CD4-positive, alpha-beta T cell treated with Interleukin-15 for 1 hour (primary cell): ENCODE results near the gene MROH2A.

Experiments used
- DNase-seq: peaks from one replicate; pipeline ENCODE4 v3.0.0-alpha.2; 2020

MROH2A gene

DNA sequence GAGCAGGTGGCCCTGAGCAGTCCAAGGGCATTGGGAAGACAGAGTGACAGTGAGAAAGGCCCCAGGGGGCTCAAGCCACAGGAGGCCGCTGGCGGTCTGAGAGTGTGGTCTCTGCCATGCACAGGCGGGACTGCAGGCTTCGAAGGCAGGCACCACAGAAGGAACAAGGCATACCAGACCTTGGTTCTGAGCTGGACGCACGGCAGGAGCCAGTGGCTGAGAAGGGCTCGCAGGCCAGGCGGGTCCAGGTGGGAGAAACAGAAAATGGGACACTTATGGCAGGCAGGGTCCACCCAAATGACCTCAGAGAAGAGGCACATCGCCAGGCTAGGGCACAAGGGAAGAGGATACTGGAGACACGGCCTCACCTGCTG, 61.3 kb downstream of the MROH2A start:
- DNase-seq: no peak

DNA sequence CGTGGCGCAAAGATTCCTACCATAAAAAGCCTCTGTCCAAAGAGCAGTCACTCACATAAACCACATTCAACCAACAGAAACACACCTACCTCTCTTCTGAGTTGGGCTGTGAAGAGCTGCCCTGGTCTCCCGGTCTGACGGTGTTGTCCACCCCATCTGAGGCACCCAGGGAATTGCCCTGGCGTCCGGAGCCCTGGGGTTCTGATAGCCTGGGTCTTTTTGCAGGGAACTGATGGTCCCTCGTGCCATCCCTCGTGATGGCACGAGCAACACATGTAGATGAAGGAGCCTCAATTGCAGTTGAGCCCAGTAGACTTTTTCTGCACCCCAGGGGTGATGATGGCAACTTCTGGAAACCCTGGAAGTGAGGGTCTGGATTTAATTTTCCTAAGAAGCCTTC, 62.4 kb downstream of the MROH2A start:
- DNase-seq: no peak

DNA sequence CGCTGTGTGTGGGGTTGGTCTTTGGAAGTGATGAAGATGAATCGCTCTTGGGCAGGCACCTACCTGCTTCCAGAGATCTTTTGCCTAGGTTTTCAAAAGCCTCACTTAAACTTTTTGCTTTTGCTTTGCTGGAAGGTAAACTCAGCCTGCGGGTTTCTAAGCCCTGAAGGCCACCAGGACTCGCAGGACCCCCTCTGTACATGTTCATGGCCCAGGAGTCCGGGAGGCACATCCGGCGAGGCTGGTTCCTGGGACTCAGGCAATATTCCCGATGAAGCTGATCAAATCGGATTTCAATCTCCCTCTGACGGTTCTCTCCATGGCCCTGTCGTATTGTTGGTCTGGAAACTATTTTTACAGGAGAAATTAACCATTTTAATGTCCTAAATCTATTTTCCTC, 63.1 kb downstream of the MROH2A start:
- no peak for DNase-seq

DNA sequence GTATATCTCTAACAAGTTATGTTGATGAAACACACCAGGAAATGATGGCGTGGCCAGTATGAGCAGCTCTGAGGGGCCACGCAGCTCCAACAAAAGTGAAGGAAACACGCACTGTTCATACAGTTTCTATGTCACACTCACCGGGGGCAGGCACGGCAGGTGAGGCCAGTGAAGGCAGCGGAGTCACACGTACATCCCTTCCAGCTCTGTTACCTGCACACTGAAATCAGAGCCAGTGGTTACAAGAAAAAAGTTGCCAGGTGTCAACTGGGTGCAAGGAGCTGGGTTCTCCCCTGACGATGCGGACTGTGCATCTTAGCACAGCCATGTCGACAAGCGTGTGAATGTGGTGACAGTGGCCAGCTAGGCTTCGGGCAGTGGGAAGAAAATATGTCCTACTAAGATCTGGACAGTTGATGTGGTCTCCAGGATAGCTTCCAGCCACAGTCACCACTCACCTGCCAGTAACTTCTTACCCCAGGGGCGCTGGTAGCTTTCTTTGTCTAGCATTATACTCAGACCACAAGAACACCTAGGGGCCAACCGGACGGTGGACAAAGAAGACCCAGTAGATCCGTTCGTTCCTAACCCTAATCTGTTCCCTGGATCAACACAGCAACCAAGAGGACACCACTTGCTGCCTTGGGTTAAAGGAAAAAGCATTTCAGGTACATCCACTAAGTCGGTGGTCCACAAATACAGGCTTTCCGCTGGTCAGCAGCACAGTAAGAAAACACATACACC, 66.1 kb downstream of the MROH2A start:
- DNase-seq: no peak

DNA sequence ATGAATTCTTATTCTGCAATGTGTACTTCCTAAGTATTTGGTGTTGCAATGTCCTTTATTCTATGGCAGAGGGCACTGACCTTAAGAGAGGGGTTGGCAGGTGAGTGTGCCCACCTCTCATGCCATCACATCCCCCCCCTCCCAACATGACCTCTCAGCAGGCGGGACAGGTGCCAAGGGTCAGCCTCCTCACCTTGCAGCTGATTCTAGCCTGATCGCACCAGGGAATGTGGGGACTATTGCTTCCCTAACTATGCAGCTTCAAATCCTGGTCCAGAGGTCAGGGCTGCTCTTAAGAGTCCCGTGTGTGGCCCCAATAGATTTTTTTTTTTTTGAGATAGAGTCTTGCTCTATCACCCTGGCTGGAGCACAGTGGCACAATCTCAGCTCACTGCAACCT, 66.7 kb downstream of the MROH2A start:
- DNase-seq: no peak

DNA sequence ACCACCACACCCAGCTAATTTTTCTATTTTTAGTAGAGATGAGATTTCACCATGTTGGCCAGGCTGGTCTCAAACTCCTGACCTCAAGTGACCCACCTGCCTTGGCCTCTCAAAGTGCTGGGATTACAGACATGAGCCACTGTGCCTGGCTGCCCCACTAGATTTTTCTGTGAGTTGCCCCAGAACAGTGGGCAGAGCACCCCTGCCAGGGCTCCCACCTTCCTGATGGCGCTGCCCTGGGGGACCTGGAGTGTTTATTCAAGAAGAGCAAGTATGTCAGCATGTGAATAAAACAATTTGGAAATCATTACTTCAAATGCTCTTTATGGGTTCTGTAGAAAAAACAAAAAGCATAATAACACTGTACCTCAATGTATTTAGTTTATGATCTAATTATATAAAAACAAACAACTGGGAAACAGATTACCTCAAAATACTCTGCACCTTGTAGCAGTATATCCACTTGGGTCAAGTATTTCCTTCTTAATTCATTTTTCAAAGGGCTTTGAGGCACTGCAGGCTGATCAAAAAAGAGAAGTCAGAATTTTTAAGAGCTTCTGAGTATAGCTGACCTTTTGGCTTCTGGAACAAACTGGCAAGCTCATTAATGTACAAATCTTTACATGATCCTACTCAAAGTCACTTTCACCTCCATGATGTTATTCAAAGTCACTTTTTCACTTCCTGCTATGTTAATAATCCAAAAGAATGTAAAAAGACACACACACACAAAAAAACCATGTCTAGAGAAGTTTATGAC, 67.4 kb downstream of the MROH2A start:
- no peak for DNase-seq

DNA sequence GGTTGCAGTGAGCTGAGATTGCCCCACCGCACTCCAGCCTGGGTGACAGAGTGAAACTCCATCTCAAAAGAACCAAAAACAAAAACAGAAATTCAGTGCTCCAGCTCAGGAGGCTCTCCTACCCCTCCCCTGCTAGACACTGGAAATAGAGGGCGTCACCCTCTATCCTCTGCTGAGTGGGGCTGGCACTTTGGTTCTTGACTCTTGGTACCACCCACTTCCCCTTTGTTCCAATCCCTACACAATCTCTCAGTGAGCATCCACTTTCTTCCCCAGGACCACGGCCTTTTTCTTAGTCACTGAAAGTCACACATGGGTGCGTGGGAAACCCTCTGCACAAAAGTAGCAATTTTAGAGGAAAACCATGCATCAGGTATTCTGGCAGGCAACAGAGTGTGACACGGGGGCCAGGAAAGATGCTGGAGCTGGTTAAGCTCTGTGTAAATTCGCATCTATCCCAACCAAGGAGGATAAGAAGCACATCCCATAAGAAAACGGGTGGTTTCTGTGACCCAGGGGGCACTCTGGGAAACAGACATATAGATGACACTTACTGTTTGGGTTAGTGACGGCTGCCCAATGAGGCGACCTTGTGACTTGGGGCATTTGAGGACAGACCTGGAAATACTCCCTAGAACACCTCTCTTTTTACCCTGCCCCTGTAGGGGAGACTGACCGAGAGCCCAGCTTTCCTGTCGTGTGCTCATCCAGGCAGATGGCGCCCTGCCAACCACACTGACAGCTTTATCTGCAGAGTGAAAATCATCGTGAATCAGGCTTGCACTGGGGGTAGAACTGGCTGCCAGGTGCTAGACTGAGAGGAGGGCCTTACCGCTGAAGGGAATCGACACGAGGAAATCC, 68.5 kb downstream of the MROH2A start:
- DNase-seq: no peak

DNA sequence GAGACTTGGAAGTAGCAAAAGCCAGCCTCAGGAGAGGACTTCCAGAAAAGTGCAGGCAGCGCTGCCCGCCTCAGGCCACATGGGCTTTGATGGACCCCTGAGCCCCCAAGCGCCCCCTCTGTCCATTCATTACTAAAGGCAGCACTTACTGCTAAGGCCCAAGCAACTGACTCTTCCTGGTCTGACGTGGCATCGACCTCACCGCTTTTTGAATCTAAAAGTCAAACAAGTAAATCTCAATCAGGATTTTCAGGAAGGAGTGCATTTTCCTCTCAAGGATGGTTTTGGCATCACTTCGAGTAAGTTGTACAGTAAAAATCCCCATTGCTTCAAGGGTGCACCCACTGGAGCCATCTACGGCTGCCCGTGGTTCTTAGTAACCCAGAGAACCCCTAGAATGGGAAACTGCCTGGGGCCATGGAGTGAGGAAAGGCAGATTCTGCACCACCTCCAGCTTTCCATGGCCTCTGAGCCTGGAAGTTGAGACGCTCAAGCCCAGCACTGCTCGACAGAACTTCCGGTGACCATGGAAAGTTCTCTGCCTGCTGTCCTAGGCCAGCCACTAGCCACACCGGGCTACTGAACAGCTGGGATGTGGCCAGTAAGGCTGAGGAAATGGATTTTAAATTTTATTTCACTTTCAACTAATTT, 69.2 kb downstream of the MROH2A start:
- no peak for DNase-seq

DNA sequence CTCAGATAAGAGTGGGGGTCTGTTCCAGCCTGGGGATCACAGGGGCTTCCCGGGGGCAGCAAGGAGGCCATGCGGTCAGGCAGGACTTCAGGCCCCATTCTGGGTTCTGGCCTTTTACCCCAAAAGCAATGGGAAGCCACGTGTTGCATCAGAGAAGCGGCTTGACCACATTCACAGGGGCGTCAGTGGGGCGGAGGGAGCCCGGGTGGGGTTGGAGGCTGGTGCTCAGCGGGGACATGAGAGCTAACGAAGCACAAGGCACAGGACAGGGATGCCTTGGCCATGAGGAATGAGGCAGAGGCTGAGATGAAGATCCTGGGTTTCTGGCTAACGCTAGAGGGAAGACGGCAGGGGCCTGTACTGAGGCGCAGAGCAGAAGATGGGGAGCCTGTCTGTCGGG, 70.1 kb downstream of the MROH2A start:
- no peak for DNase-seq

DNA sequence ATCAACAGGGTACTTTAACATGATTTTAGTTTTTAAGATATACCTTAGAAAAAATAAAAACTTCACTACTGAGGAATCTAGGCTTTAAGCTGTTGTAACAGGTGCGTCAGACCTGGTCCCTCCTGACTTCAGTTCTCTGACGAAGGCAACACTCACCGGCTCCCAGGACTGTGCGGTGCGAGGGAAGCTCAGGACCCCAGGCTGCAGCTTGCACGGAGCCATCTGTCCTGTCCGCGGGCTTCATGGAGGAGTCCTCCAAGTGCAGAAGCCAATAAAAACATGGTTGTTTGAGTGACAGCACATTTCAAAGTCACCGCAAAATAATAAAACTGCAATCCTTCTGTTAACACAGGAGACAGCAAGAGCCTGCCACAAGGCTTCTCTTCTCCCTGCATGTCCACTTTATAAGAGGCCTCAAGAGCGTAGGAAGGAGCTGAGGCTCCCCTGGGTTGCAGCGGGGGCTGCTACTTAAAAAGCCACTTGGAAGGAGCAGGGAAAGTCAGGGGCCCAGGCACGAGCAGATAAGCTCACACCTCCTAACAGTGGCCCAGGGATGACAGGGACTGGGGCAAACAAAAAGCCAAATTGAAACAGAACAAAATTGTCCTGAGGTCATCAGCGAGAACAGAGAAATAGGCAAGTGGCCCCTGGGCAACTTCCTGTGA, 71.6 kb downstream of the MROH2A start:
- DNase-seq: no peak

DNA sequence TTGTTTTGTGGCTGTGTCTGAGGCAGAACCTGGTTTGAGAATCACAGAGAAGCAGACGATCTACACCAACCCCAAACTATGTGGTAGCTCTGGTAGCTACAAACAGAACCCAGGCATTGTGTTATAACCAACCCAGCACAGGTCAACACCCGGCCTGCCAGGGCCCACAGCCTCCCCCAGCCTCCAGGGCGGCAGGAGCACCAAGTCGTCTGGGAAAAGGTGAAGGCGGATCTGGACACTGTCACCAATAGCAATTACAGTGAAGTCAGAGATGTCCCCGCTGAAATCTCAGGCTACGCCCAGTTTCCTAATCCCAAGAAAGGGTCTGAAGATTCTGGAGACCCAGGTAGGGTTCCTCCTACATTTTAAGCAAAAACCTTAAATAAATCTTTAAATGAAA, 72.6 kb downstream of the MROH2A start:
- no peak for DNase-seq

DNA sequence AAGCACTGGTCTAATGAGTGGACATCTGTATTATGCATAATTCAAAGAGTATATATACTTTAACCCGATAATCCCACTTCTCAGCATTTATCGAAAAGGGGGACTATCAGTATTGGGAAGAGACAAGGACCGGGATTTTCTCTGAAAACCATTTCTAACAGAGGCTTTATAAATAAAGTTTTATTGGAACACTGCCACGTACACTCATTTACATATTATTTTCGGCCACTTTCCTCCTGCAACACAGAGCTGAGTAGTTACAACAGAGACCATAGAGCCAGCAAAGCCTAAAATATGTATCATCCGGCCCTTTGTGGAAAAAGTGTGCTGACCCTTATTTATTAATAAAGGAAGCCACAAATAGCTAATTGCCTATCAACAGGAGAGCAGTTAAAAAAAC, 73.0 kb downstream of the MROH2A start:
- no peak for DNase-seq

DNA sequence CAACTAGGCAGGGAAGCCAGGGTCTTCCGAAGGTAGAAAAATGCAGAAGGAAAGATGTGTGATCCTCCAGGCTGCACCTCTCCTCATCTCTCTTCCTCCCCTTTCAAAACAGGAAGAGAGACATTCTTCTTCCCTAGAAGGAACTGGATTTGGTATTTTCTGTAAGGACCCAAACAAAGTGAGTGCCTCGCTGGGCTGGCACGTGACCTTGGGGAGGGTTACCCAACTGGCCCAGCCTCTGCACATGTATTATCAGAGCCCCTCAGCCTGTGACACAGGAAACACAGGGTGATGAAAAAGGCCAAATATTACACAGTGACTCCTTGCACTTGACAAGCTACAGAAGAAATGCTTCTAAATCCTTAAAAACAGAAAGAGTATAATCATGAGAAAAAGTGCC, 73.9 kb downstream of the MROH2A start:
- no peak for DNase-seq

DNA sequence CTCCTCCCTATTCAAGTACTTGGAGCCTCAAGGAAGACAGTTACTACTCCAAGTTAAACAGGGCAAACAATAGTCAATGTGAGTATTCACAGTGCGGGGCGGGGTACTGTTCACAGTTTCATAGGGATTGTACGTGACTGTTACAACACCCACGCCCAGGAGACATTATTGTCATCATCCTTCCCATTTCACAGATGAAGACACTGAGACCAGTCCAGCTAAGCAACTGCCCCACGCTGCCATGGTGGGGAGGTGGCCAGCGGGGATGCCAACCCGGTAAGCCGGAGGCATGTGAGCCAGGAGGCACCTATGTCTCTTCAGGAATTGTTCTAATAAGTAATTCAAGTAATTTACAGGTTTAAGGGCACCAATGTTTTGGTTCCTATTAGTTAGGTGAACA, 75.2 kb downstream of the MROH2A start:
- DNase-seq: no peak

DNA sequence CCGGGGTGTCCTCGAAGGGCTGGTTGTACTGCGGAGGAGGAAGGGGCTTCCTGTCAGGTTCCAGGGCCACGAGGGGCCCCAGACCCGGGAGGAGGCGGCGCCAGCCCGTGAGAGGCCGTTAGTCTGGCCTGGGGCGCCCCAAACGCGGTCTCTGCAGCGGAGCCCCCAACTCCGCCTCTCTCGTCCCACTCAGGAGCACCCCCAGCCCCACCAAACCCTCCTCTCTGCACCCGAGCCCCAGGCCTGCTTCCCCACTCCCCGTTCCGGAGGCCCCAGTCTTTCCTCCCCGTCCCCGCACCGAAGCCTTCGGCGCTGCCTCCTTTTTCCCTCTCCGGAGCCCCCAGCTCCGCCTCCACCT, 75.7 kb downstream of the MROH2A start:
- no peak for DNase-seq

DNA sequence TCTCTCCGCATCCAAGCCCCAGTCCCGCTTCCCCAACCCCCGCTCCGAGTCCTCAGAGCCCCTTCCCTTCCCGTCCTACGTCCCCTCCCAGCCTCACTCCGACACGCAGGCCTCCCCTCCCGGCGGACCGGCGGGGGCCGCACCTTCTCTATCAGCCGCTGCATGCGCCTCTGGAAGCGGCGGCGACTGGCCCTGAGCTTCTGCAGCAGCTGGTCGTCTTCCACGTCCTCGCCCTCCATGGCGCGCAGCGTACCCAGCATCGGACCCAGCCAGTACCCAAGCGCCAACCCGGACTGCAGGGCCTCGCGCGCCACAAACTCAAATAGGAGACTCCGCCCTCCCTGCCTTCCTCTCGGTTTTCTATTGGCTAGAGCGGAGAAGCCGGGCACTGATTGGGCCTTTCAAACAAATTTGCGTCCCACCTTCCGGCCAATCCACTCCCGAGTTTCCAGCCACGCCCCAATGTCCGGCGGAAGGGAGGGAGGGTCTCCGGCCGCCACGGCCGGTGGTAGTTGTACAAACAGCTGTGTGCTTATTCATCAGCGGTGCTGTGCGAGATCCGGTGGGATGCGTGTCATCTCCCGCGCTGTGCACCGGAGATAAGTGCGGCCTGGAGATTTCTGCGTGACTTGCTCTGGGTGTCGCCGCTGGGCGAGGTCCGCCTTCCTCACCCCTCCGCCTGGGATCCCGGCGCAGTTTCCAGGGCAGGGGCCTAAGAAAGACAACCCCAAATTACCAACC, 76.3 kb downstream of the MROH2A start, which contains the start of gene HJURP:
HJURP (minus strand) TSS at position 295 of the 741 bp plus-strand sequence; CDS start at position 260, 35 bp downstream.
- peak; percentile 90 for DNase-seq

DNA sequence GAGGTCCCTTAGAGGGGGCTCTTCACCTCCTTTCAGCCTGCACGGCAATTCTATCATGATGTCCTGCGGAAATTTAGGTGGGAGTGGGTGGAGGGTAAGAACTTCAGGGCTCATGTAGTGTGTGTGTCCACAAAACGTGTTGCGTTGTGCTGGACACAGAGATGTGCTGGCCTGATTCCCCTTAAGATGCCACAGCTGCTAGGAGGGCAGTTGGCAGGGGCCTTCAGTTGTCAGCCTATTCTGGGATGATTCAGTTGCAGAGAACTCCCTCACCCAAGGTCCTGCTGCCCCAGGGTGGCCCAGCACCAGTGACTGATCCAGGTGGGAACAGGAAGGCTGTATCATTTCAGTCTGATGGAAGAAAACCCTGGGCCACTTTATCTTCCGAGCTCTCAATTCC, 77.2 kb downstream of the MROH2A start:
- DNase-seq: no peak

DNA sequence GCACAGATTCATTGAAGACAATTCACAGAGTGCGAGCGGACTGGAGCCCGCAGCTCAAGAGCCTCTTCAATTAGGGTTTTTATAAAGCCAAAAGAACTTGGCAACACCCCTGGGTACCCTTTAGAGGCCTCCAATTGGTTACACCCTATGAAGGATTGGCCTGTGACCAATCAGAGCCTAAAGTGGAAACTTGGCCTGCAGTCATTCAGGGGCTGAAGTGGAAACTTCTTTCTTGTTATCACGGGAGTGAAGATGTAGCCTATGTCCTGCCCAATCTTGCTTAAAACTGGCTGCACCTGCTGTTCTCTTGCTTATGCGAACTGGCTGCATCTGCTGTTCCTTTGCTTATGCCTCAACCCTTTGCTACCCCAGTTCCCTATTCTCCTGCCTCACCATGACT, 78.1 kb downstream of the MROH2A start:
- no peak for DNase-seq

DNA sequence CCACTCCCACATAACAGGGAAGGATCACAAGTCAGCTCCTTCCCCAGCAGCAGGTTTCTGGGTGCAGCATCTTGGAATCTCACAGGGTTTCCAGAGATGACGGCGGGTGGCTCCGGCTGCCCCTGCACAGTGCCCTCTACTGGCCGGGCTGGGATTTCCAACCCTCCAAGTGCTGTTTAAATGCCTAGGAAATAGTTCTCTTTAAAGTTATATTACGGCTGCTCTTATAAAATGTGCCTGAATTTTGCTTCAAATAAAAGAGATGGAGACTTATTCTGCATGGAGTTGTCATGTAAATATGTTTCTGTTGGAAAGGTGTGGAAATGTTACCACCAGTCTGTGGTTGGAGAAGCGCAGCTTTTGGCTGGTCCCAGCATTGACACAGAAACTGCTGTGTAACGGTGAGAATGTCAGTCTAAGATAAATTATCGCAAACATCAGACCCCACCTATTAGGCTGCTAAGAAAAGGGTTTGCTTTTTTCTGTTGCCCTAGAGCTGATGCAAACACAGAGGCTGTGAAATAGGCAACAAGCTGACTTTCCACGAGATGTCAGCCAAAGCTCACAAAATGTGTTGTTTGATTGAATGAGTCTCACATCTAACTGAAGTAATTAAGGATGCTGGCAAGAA, 79.5 kb downstream of the MROH2A start:
- peak; percentile 38 for DNase-seq

DNA sequence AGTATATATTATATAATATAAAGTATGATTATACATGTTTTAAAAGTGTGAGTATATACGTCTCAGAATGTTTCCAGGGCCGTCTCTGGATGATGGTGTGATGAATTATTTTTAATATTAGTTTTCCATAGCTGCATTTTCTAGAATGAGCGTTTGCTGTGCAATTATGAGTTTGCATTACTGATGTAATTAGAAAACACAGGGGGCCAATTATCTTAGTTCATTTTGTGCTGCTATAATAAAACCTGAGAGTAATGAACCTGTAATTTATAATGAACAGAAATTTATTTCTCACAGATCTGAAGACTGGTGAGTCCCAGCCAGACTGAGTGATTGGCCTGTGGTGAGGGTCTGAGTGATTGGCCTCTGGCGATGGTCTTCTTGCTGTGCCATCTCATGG, 80.2 kb downstream of the MROH2A start:
- no peak for DNase-seq

DNA sequence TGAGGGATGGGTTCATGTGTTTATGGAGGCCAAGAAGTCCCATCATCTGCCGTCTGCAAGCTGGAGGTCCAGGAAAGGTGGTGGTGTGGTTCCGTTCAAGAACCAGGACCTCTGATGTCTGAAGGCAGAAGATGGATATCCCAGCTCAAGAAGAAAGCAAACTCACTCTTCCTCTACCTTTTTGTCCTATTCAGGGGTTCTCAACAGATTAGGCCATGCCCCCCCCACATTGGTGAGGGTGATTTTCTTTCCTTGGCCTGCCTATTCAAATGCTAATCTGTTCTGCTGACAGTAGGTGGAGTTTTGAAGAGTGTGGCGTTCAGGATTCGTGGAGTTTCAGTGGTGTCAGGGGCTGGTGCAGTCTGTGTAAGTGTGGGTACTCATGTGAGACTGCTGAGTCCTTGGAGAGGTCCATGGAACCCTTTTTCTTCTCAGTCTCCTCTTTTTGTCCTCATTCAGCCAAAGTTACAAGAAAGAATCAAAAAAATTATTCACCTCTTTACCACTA, 84.2 kb downstream of the MROH2A start:
- no peak for DNase-seq
